Panc1 (cell line): ENCODE results near the gene ECI2.

ENCODE experiments used
- CTCF ChIP-seq: fragments of 450-650 bp; IDR thresholded peaks from 2 replicates; pipeline ENCODE4 v1.5.1; 2017; ENCODE audit warnings: mild to moderate bottlenecking
- POLR2AphosphoS5 ChIP-seq: IDR thresholded peaks from 2 replicates; pipeline ENCODE4 v1.6.1; 2012; ENCODE audit warnings: mild to moderate bottlenecking, low read depth, low read length, moderate library complexity

- TF ChIP-seq CTCF (no peak), POLR2AphosphoS5 (no peak)
Measured at GRCh38 chr6:4085332-4085700, 50.1 kb downstream of the ECI2 start.
